ENCODE results near the gene BAIAP3.

The BAIAP3 gene

GRCh38 chr16:1320658-1321240 is 12.7 kb upstream of the BAIAP3 start:
- H3K4me3 ChIP-seq (ENCODE audit: low read depth, low read length) = no peak overlapping the region
- DNase-seq (ENCODE audit: low read depth) = no peak
- TF ChIP-seq CTCF (IDR thresholded peaks at IDR 0.05; ENCODE audit: low read depth, low read length, missing control alignments) = no peak

GRCh38 chr16:1322407-1322806 is 11.0 kb upstream of the BAIAP3 start:
- H3K4me3 ChIP-seq (ENCODE audit: low read depth, low read length) = no peak overlapping the region
- TF ChIP-seq CTCF (IDR thresholded peaks at IDR 0.05; ENCODE audit: low read depth, low read length, missing control alignments) = no peak
- no peak for DNase-seq (ENCODE audit: low read depth)

- no peak for DNase-seq (ENCODE audit: low read depth)
- TF ChIP-seq CTCF (IDR thresholded peaks at IDR 0.05; ENCODE audit: low read depth, low read length, missing control alignments) = no peak
- H3K4me3 ChIP-seq (ENCODE audit: low read depth, low read length) = no peak overlapping the region
Observed at GRCh38 chr16:1323296-1324239, 9.9 kb upstream of the BAIAP3 start.

GRCh38 chr16:1324286-1324826 is 9.1 kb upstream of the BAIAP3 start:
- no peak for DNase-seq (ENCODE audit: low read depth)
- H3K4me3 ChIP-seq (ENCODE audit: low read depth, low read length) = no peak overlapping the region
- no peak for TF ChIP-seq CTCF (IDR thresholded peaks at IDR 0.05; ENCODE audit: low read depth, low read length, missing control alignments)

GRCh38 chr16:1325261-1325660 is 8.2 kb upstream of the BAIAP3 start:
- DNase-seq (ENCODE audit: low read depth) = no peak
- TF ChIP-seq CTCF (IDR thresholded peaks at IDR 0.05; ENCODE audit: low read depth, low read length, missing control alignments) = no peak

GRCh38 chr16:1325673-1326371 is 7.6 kb upstream of the BAIAP3 start:
- H3K4me3 ChIP-seq (ENCODE audit: low read depth, low read length) = no peak overlapping the region
- DNase-seq (ENCODE audit: low read depth) = no peak
- TF ChIP-seq CTCF (IDR thresholded peaks at IDR 0.05; ENCODE audit: low read depth, low read length, missing control alignments) = no peak

More at GRCh38 chr16:1325261-1325660, 8.2 kb upstream of the BAIAP3 start:
- no peak overlapping the region for H3K4me3 ChIP-seq (ENCODE audit: low read depth, low read length)
